22Rv1 (cell line): ENCODE measurements around the gene ASXL1.
"Not testable (repeated sequence)": the region's sequence is repeated elsewhere in the genome, so short reads cannot be mapped to it uniquely, and the experiment has no call there.

Source experiments
- H3K27ac ChIP-seq: fragments of 450-650 bp; 2 replicates; pipeline ENCODE4 v1.5.1; 2017
- ZFX ChIP-seq: fragments of 450-650 bp; IDR thresholded peaks from 2 replicates; pipeline ENCODE4 v1.6.1; 2017; ENCODE audit warnings: antibody characterized with exemption, borderline replicate concordance
- TF ChIP-seq, protein P1 (sequence below): fragments of 450-650 bp; IDR thresholded peaks from 2 replicates; pipeline ENCODE4 v1.5.1; 2017; ENCODE audit warnings: mild to moderate bottlenecking

ASXL1 gene

GRCh38 chr20:32366380-32366779 is 8.2 kb downstream of the ASXL1 start:
- TF ChIP-seq ZFX: no peak
- TF ChIP-seq, protein P1, sequence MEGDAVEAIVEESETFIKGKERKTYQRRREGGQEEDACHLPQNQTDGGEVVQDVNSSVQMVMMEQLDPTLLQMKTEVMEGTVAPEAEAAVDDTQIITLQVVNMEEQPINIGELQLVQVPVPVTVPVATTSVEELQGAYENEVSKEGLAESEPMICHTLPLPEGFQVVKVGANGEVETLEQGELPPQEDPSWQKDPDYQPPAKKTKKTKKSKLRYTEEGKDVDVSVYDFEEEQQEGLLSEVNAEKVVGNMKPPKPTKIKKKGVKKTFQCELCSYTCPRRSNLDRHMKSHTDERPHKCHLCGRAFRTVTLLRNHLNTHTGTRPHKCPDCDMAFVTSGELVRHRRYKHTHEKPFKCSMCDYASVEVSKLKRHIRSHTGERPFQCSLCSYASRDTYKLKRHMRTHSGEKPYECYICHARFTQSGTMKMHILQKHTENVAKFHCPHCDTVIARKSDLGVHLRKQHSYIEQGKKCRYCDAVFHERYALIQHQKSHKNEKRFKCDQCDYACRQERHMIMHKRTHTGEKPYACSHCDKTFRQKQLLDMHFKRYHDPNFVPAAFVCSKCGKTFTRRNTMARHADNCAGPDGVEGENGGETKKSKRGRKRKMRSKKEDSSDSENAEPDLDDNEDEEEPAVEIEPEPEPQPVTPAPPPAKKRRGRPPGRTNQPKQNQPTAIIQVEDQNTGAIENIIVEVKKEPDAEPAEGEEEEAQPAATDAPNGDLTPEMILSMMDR: no peak
- H3K27ac ChIP-seq: no peak overlapping the region

- TF ChIP-seq, protein P1: no peak
- peak overlapping the region; percentile 47 for H3K27ac ChIP-seq
Measured at GRCh38 chr20:32368323-32368722, 10.2 kb downstream of the ASXL1 start.

- TF ChIP-seq, protein P1: no peak
- TF ChIP-seq ZFX: no peak
- H3K27ac ChIP-seq: peak overlapping the region; percentile 47
Measured at GRCh38 chr20:32368925-32369324, 10.8 kb downstream of the ASXL1 start.

DNA sequence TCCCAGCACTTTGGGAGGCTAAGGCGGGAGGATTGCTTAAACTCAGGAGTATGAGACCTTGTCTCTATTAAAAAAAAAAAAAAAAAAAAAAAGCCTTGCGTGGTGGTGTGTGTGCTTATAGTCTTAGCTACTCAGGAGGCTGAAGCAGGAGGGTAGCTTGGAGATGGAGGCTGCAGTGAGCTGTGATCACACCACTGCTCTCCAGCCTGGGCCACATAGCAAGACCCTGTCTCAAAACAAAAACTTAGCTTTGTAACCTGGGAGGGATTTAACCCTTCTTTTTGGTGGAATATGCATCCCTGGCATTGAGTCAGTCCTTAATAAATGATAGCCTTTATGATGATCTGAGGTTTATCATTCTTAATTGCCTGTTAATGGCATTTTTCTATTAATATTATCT is 12.8 kb downstream of the ASXL1 start:
- peak overlapping the region; percentile 59 for H3K27ac ChIP-seq
- TF ChIP-seq, protein P1: no peak
- no peak for TF ChIP-seq ZFX

DNA sequence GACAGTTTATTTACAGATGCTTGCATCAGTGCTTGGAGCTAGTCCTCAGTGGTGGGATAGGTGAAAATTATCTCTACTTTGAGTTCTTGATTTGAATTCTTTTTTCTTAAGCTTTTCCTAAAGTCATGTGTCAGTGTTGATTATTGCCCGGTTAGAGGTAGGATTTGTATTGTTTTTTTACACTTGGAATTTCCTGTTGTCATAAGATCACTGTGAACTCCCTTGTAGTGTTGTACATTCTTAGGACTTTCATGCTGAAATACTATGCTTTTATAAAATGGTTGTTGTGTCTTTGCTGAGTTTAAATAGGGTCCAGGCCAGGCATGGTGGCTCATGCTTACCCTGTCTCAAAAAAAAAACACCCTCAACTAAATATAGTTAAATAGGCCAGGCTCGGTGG is 20.3 kb downstream of the ASXL1 start:
- TF ChIP-seq, protein P1: no peak
- no peak for TF ChIP-seq ZFX
- H3K27ac ChIP-seq: no peak overlapping the region

DNA sequence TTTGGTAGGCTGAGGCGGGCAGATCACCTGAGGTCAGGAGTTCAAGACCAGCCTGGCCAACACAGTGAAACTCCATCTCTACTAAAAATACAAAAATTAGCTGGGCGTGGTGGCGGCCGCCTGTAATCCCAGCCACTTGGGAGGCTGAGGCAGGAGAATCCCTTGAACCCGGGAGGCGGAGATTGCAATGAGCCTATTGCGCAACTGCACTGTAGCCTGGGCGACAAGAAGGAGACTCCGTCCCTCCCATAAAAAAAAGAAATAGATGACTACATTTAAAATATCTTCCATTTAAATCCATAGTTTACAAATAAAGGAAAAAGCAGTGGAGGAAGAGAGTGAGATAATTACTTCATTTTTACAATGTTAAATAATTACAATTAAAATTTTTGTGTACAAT is 21.9 kb downstream of the ASXL1 start:
- not testable (repeated sequence) for H3K27ac ChIP-seq

DNA sequence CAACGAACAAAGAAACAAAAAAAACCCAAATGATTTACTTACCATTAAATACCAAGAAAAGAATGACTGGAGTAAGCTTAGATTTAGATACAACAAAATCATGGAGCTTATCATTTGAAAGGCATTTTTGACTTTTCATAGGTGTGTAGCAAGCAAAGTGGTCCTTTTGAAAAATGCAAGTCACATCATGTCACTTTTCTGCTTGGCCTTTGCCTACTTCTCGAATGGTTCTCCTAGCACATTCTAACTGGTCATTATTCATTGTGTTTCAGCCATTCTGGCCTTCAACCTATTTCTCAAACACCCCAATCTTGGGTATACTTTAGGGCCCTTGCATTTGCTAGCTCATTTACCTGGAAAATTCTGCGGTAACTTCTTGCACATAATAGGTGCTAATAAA is 22.6 kb downstream of the ASXL1 start:
- no peak overlapping the region for H3K27ac ChIP-seq
- no peak for TF ChIP-seq ZFX
- TF ChIP-seq, protein P1: no peak
